A204.1 (cell line): ENCODE results near the gene ADCY6.
"Not testable (repeated sequence)": the region's sequence is repeated elsewhere in the genome, so short reads cannot be mapped to it uniquely, and the experiment has no call there.

Experiments used
- FAIRE-seq: peaks from 2 replicates; lab custom pipeline; 2012; peaks lifted over from hg19 to GRCh38; lab: Jason Lieb, UNC

Gene ADCY6

GRCh38 chr12:48750215-48750614 is 38.7 kb downstream of the ADCY6 start:
- FAIRE-seq = no peak

GRCh38 chr12:48744251-48745008 is 44.5 kb downstream of the ADCY6 start:
- no peak for FAIRE-seq

GRCh38 chr12:48739618-48740269 is 49.1 kb downstream of the ADCY6 start:
- FAIRE-seq = no peak

GRCh38 chr12:48736456-48736855 is 52.4 kb downstream of the ADCY6 start:
- FAIRE-seq = no peak

- no peak for FAIRE-seq
Observed at GRCh38 chr12:48728807-48729206, 60.1 kb downstream of the ADCY6 start.

- FAIRE-seq = not testable (repeated sequence)
Observed at GRCh38 chr12:48720737-48721136, 68.2 kb downstream of the ADCY6 start.

GRCh38 chr12:48720171-48720570 is 68.7 kb downstream of the ADCY6 start:
- FAIRE-seq = not testable (repeated sequence)

- not testable (repeated sequence) for FAIRE-seq
Observed at GRCh38 chr12:48719002-48719401, 69.9 kb downstream of the ADCY6 start.

- no peak for FAIRE-seq
Observed at GRCh38 chr12:48717252-48717695, 71.6 kb downstream of the ADCY6 start.

- peak; percentile 98 for FAIRE-seq
Observed at GRCh38 chr12:48716493-48717251, 72.2 kb downstream of the ADCY6 start, which contains the start of gene CCNT1. CCNT1 (minus strand) TSS chr12:48716707; CDS start chr12:48716675, 32 bp downstream.
